ENCODE measurements around the gene SYPL1.

The SYPL1 gene

DNA sequence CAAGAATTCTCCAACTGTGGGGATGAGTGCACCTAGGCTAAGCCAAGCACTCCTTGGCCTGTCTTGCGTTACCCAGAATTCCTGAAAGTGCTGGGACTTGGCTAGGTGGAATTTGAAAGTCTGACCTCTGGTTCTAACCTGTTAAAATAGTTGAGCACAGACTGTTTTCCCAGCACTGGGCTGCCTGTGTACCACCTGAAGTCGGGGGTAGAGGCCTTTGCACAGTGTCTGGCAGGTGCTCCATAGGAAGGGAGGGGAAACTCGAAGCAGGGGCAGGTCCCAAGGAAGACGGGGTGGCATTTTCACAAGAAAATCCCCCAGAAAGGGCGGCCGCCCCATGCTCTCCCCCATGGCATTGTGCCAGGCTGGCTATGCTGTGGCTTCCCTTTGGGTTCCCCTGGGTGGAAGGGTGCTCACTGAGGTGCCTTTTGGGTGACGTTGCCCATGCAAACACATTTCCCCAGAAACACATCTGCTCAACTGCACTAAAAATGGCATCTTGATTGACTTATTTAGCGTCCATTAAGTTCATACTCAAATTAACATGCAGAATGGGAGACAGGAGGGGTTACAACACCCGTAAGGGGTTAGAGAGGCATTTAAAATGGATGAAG lies 62.9 kb downstream of the SYPL1 start:
- no peak for DNase-seq

DNA sequence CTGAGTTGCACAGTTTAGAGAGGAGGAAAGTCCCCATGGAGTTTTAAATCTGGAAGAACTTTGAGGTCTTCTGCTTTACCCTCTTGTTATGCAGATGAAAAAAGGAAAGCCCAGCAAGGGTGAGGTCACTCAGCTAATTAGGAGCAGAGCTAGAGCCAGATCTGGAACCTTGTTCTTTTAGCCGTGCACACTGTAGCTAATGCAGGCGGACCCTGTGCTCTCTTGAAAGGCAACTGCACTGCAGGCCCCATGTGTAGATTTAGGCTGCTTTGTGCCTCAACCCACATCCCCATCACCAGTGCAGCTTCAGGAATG lies 63.4 kb downstream of the SYPL1 start:
- no peak for DNase-seq

- no peak for DNase-seq
Observed at GRCh38 chr7:106047818-106048705, 64.0 kb downstream of the SYPL1 start.

DNA sequence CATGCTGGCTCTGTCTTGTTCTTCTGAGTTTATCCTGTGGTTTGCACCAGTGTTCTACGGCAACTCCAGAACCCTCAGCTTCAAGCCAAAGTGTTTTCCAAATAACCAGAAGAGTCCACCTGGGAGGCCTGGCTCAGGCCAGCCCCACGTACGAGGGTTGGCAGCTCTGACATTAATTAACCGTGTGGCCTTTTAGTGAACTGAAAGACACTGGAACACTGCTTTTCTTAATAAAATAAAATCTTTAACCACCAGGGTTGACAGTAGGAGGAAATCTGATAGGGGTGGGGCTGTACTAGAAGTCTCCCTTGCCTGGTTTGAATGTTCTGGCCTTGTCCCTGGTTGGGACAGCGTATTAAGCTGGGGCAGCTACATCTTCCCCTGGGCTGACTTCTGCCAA lies 64.9 kb downstream of the SYPL1 start:
- DNase-seq: no peak

- no peak for DNase-seq
Observed at GRCh38 chr7:106045586-106045985, 66.5 kb downstream of the SYPL1 start.

DNA sequence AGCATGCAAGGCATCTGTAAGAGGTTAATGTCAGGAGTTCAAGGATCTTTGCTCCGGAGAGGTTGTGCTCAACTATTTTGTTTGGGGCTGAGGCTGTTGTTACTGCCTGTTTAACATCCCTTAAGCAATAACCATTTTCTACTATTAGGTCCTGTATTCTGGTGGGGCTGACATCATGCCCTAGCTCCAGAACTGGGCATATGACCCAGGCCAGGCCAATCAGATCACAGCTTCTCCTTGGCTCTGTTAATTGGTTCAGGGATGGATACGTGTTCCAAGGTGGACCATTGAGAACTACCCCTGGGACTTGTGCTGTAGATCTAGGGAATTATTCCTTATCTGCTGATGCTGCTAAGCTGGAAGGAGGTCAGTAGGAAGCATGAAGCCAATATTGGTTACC lies 67.0 kb downstream of the SYPL1 start:
- no peak for DNase-seq

- DNase-seq: no peak
Observed at GRCh38 chr7:106042196-106042611, 69.9 kb downstream of the SYPL1 start.

DNA sequence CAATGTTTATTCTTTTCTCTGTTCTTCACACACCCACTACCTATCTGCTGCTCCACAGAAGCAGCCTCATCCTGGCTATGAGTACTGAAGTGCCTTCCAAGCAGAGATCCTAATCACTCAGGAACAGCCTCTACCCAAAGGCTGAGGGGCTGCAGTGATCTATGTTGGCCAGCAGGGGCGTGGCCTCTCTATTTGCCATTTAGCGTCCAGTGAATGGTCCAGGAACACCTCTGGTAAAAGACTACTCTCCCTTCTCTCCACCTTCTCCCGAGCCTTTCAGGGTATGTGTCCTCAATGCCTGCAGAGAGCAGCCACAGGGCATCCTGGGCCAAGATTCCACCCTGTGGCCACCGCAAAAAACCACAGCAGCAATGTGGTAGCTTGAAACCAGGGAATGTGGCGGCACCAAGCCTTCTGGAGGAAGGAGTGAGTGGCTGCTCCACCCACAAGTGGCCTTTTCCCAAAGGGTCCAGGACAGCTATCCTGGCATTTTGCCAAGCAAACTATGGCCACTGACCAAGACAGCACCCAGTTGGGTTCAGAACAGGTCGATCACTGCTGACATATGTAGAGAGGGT lies 70.9 kb downstream of the SYPL1 start:
- DNase-seq: peak; percentile 53
